OCI-LY7 (cell line): ENCODE results near the gene RCAN3.

Experiments
- CTCF ChIP-seq: fragments of 200-600 bp; sonication (generic); conservative IDR thresholded peaks from 2 replicates; pipeline ENCODE4 v1.5.1; 2014; ENCODE audit warnings: mild to moderate bottlenecking, antibody characterized with exemption, low read length, moderate library complexity, mixed read lengths
- EZH2phosphoT487 ChIP-seq: fragments of 200-600 bp; sonication (generic); IDR thresholded peaks from 2 replicates; pipeline ENCODE4 v1.6.1; 2018; ENCODE audit warnings: low read depth, borderline replicate concordance, mild to moderate bottlenecking, mixed run types, antibody characterized with exemption, low read length, moderate library complexity, mixed read lengths

- TF ChIP-seq CTCF (no peak), EZH2phosphoT487 (no peak)
These were observed 83.5 kb downstream of the RCAN3 start for GRCh38 chr1:24586119-24586518.
